ENCODE results near the gene KRT78. TPM values are rescaled to one million over a fixed set of nuclear protein-coding genes. Genes with fewer than 3 reads are reported as not detected.

Gene KRT78
- polyA plus RNA-seq, 3 donors = not detected

- DNase-seq = no peak
Observed at GRCh38 chr12:52800259-52800917, 48.4 kb downstream of the KRT78 start.

GRCh38 chr12:52799505-52800211 lies 49.1 kb downstream of the KRT78 start:
- intact Hi-C loops (cut with micrococcal nuclease) = no loop called here
- no peaks in the 10 kb centered on the region for H3K79me2 ChIP-seq (ENCODE audit: insufficient read depth, low read length)
- TF ChIP-seq CTCF (IDR thresholded peaks at IDR 0.05) = no peak
- Mint-ChIP-seq H3K4me1 (no peaks in the 10 kb centered on the region), H3K4me3 (no peak overlapping the region), H3K27ac (no peak overlapping the region), H3K27me3 (ENCODE audit: low read depth in 3 of 3) (peaks cover 5 to 9% (median 7%) of the 10 kb centered on the region in 3 donors), H3K36me3 (no peaks in the 10 kb centered on the region), H3K9me3 (peaks cover 0 to 2% (median 0%) of the 10 kb centered on the region in 7 donors)
- no peak overlapping the region for H3K27ac ChIP-seq (ENCODE audit: low read depth in 1 of 2, low read length in 2 of 2)
- no peaks in the 10 kb centered on the region for H4K20me1 ChIP-seq (ENCODE audit: insufficient read depth, low read length)
- no peak overlapping the region for H2AFZ ChIP-seq (ENCODE audit: insufficient read depth, low read depth, low read length, poor library complexity, severe bottlenecking)
- WGBS (ENCODE audit: insufficient coverage) = 78% methylated on average over 4 of the region's 5 CpGs
- H3K36me3 ChIP-seq (replicated peaks in 1 of 2; ENCODE audit: control insufficient read depth in 1 of 2, insufficient read depth in 2 of 2, low read length in 2 of 2) = no peaks in the 10 kb centered on the region
- DNase-seq = no peak
- H3K9me3 ChIP-seq (replicated peaks in 1 of 2; ENCODE audit: control insufficient read depth in 1 of 2, insufficient read depth in 1 of 2, low read length in 2 of 2) = no peaks in the 10 kb centered on the region
- no peak overlapping the region for H3K9ac ChIP-seq (ENCODE audit: insufficient read depth, low read length, poor library complexity, severe bottlenecking)
- H3K4me3 ChIP-seq (replicated peaks in 1 of 3; ENCODE audit: low read depth in 2 of 3, low read length in 3 of 3) = no peak overlapping the region
- H3K4me1 ChIP-seq (ENCODE audit: control insufficient read depth in 1 of 2, insufficient read depth in 2 of 2, low read length in 2 of 2) = no peaks in the 10 kb centered on the region
- H3K27me3 ChIP-seq (ENCODE audit: control insufficient read depth in 2 of 2, insufficient read depth in 2 of 2, low read length in 2 of 2) = no peaks in the 10 kb centered on the region
- no peak overlapping the region for H3K4me2 ChIP-seq (replicated peaks; ENCODE audit: extremely low read depth, low read length, poor library complexity, severe bottlenecking)

More at GRCh38 chr12:52800259-52800917, 48.4 kb downstream of the KRT78 start:
- H2AFZ ChIP-seq (ENCODE audit: insufficient read depth, low read depth, low read length, poor library complexity, severe bottlenecking) = no peak overlapping the region
- no peak overlapping the region for H3K9ac ChIP-seq (ENCODE audit: insufficient read depth, low read length, poor library complexity, severe bottlenecking)
- no peak overlapping the region for H3K4me2 ChIP-seq (replicated peaks; ENCODE audit: extremely low read depth, low read length, poor library complexity, severe bottlenecking)
- intact Hi-C loops (cut with micrococcal nuclease) = no loop called here
- Mint-ChIP-seq H3K27ac (no peak overlapping the region), H3K4me3 (no peak overlapping the region), H3K36me3 (no peaks in the 10 kb centered on the region), H3K4me1 (no peaks in the 10 kb centered on the region), H3K27me3 (ENCODE audit: low read depth in 3 of 3) (peaks cover 5 to 9% (median 7%) of the 10 kb centered on the region in 3 donors), H3K9me3 (peaks cover 0 to 2% (median 0%) of the 10 kb centered on the region in 7 donors)
- no peaks in the 10 kb centered on the region for H3K79me2 ChIP-seq (ENCODE audit: insufficient read depth, low read length)
- H3K4me3 ChIP-seq (replicated peaks in 1 of 3; ENCODE audit: low read depth in 2 of 3, low read length in 3 of 3) = no peak overlapping the region
- H3K27ac ChIP-seq (ENCODE audit: low read depth in 1 of 2, low read length in 2 of 2) = no peak overlapping the region
- H3K4me1 ChIP-seq (ENCODE audit: control insufficient read depth in 1 of 2, insufficient read depth in 2 of 2, low read length in 2 of 2) = no peaks in the 10 kb centered on the region
- no peaks in the 10 kb centered on the region for H3K36me3 ChIP-seq (replicated peaks in 1 of 2; ENCODE audit: control insufficient read depth in 1 of 2, insufficient read depth in 2 of 2, low read length in 2 of 2)
- no peaks in the 10 kb centered on the region for H3K9me3 ChIP-seq (replicated peaks in 1 of 2; ENCODE audit: control insufficient read depth in 1 of 2, insufficient read depth in 1 of 2, low read length in 2 of 2)
- WGBS (ENCODE audit: insufficient coverage) = 80% methylated on average over 1 of the region's 1 CpG
- no peaks in the 10 kb centered on the region for H3K27me3 ChIP-seq (ENCODE audit: control insufficient read depth in 2 of 2, insufficient read depth in 2 of 2, low read length in 2 of 2)
- H4K20me1 ChIP-seq (ENCODE audit: insufficient read depth, low read length) = no peaks in the 10 kb centered on the region
- no peak for TF ChIP-seq CTCF (IDR thresholded peaks at IDR 0.05)

All from CD14-positive monocyte (primary cell).